A549 (cell line): Measurements from ENCODE around the gene BTLA. TPM values are rescaled to one million over a fixed set of nuclear protein-coding genes. Genes with fewer than 3 reads are reported as not detected.

Experiments used
- CEBPB ChIP-seq, 2 experiments: fragments of >200 bp in 1 of 2; sonication (Bioruptor Twin) in 1 of 2; formaldehyde crosslinking in 1 of 2; IDR thresholded peaks; 2 replicates each; pipeline ENCODE4 v1.6.1; 2012 to 2016
- CTCF ChIP-seq: fragments of >200 bp; sonication (Bioruptor Twin); formaldehyde crosslinking; IDR thresholded peaks from 3 replicates; pipeline ENCODE4 v1.5.1; 2016
- polyA plus RNA-seq, 4 experiments: library from polyadenylated mRNA; depleted of rRNA in 3 of 4; stranded (reverse); fragments of >200 nt; fragmentation: RNase III in 1 of 4; extraction: RNeasy Plus Mini Kit Qiagen cat#74134 plus additional on column Dnase treatment in 1 of 4; gene quantifications; 2 replicates in 3 of 4; 3 replicates in 1 of 4; pipeline ENCODE4 v1.2.3, GENCODE V29; 2011 to 2017
- TF ChIP-seq, protein P1 (sequence below): fragments of >200 bp; sonication (Bioruptor Twin); formaldehyde crosslinking; IDR thresholded peaks from 2 replicates; pipeline ENCODE4 v1.6.1; 2016

Gene BTLA
- polyA plus RNA-seq, 2 of the 4 experiments (the other 2 are of a cell fraction) = 0.03 TPM; not detected in 1

DNA sequence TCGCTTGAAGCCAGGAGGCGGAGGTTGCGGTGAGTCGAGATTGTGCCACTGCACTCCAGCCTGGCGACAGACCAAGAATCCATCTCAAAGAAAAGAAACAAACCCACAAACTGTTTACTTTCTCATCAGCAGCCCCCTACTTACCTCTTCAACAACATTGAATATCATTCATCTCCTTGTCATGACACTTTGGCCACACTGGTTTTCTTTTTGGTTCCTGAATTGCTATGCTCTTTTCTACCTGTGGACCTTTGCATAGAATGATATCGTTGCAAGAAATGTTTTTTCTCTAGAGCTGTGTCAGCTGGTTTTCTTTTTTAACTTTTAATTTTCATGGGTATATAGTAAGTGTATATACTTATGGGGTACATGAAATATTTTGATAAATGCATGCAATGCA, 83.9 kb downstream of the BTLA start (continued):
- TF ChIP-seq, protein P1, sequence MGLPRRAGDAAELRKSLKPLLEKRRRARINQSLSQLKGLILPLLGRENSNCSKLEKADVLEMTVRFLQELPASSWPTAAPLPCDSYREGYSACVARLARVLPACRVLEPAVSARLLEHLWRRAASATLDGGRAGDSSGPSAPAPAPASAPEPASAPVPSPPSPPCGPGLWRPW = no peak
- TF ChIP-seq CEBPB (IDR thresholded peaks at IDR 0.05) (no peak), CTCF (no peak)

Other genes starting within 250 kb of the BTLA start
- gene SLC9C1, start 205.3 kb downstream of the BTLA start, polyA plus RNA-seq (2011; rRNA removed) = not detected in 2 replicates
- gene SLC9C1, start 205.3 kb downstream of the BTLA start, polyA plus RNA-seq (2017; fragmentation: RNase III; extraction: RNeasy Plus Mini Kit Qiagen cat#74134 plus additional on column Dnase treatment) = not detected in 3 replicates
- gene CD200, start 166.3 kb downstream of the BTLA start, polyA plus RNA-seq (2011; rRNA removed) = not detected in 2 replicates
- gene CD200, start 166.3 kb downstream of the BTLA start, polyA plus RNA-seq (2017; fragmentation: RNase III; extraction: RNeasy Plus Mini Kit Qiagen cat#74134 plus additional on column Dnase treatment) = not detected in 3 replicates
- gene ATG3, start 62.5 kb upstream of the BTLA start, polyA plus RNA-seq (2011; rRNA removed) = 47.0 and 74.5 TPM in 2 replicates
- 47.5 to 58.2 TPM (median 50.2 TPM) in 3 replicates for gene ATG3, start 62.5 kb upstream of the BTLA start, polyA plus RNA-seq (2017; fragmentation: RNase III; extraction: RNeasy Plus Mini Kit Qiagen cat#74134 plus additional on column Dnase treatment)
- 53.4 and 64.7 TPM in 2 replicates for gene SLC35A5, start 62.6 kb upstream of the BTLA start, polyA plus RNA-seq (2011; rRNA removed)
- 18.7 to 21.0 TPM (median 19.0 TPM) in 3 replicates for gene SLC35A5, start 62.6 kb upstream of the BTLA start, polyA plus RNA-seq (2017; fragmentation: RNase III; extraction: RNeasy Plus Mini Kit Qiagen cat#74134 plus additional on column Dnase treatment)
- 54.1 and 79.1 TPM in 2 replicates for gene CCDC80, start 141.7 kb upstream of the BTLA start, polyA plus RNA-seq (2011; rRNA removed)
- 111 to 168 TPM (median 148 TPM) in 3 replicates for gene CCDC80, start 141.7 kb upstream of the BTLA start, polyA plus RNA-seq (2017; fragmentation: RNase III; extraction: RNeasy Plus Mini Kit Qiagen cat#74134 plus additional on column Dnase treatment)